Measurements from ENCODE around the gene ANKDD1B. TPM values are rescaled to one million over a fixed set of nuclear protein-coding genes. Genes with fewer than 3 reads are reported as not detected.
"Not testable (repeated sequence)": the region's sequence is repeated elsewhere in the genome, so short reads cannot be mapped to it uniquely, and the experiment has no call there.

The ANKDD1B gene
- total RNA-seq, 2 donors from 2014 or later, result 1.6 TPM; not detected in 1

DNA sequence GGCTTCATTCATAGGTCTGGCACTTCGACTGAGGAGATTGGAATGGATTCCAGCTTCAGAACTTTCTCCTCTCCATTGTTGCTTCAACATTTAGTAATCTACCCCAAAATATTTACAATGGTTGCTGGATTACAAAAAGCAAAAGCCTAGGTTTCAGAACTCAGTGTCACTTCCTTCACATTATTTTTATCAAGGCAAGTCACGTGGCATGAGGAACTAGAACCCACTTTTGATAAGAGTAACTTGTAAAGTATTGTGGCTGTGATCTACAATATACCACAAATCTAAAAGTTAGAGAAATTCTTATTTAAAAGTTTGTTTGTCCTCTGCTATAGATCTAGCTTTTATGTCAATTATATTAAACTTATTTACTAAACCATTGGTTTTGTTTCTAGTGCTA lies 39.7 kb upstream of the ANKDD1B start:
- Histone ChIP-seq H3K4me1 (ENCODE audit: control insufficient read depth in 1 of 2, low read depth in 2 of 2) (peaks cover 38 to 62% of the 10 kb centered on the region in 2 donors), H3K36me3 (no peaks in the 10 kb centered on the region), H3K4me3 (no peak overlapping the region), H3K27ac (no peak overlapping the region), H3K9me3 (no peaks in the 10 kb centered on the region), H3K27me3 (replicated peaks; ENCODE audit: insufficient read depth) (no peaks in the 10 kb centered on the region)
- DNase-seq (ENCODE audit: low spot score) (no peak), ATAC-seq (ENCODE audit: insufficient number of reproducible peaks, low FRiP score, low read depth) (no peak)
- TF ChIP-seq, protein P1, sequence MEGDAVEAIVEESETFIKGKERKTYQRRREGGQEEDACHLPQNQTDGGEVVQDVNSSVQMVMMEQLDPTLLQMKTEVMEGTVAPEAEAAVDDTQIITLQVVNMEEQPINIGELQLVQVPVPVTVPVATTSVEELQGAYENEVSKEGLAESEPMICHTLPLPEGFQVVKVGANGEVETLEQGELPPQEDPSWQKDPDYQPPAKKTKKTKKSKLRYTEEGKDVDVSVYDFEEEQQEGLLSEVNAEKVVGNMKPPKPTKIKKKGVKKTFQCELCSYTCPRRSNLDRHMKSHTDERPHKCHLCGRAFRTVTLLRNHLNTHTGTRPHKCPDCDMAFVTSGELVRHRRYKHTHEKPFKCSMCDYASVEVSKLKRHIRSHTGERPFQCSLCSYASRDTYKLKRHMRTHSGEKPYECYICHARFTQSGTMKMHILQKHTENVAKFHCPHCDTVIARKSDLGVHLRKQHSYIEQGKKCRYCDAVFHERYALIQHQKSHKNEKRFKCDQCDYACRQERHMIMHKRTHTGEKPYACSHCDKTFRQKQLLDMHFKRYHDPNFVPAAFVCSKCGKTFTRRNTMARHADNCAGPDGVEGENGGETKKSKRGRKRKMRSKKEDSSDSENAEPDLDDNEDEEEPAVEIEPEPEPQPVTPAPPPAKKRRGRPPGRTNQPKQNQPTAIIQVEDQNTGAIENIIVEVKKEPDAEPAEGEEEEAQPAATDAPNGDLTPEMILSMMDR (IDR thresholded peaks at IDR 0.05), result no peak

DNA sequence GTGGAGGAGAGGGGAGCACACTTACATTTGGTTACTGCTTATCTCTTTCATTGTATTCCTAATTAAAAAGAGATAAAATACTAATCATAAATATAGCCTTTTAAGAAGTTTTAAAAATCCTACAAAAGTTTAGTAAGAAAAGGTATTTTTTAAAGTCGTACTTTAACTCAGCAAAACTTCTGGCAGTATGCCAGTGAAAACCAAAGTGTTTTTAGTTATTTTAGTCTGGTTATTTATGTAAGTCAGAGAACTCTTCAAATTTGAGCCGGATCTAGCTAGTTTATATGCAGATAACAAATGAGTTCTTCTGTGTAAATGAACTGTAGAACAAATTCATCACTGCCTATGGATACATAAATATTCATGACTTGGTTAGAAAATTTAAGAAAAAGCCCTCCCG lies 36.5 kb upstream of the ANKDD1B start:
- peaks cover 29 to 43% of the 10 kb centered on the region in 2 donors for H3K4me1 ChIP-seq (ENCODE audit: control insufficient read depth in 1 of 2, low read depth in 2 of 2)
- no peaks in the 10 kb centered on the region for H3K27me3 ChIP-seq (replicated peaks; ENCODE audit: insufficient read depth)
- peaks cover 2% of the 10 kb centered on the region for H3K36me3 ChIP-seq
- no peaks in the 10 kb centered on the region for H3K9me3 ChIP-seq
- DNase-seq (ENCODE audit: low spot score), result no peak
- H3K27ac ChIP-seq, result peak overlapping the region; percentile 11 to 57
- H3K4me3 ChIP-seq, result peak overlapping the region; percentile 3
- TF ChIP-seq, protein P1 (IDR thresholded peaks at IDR 0.05), result no peak
- no peak for ATAC-seq (ENCODE audit: insufficient number of reproducible peaks, low FRiP score, low read depth)

DNA sequence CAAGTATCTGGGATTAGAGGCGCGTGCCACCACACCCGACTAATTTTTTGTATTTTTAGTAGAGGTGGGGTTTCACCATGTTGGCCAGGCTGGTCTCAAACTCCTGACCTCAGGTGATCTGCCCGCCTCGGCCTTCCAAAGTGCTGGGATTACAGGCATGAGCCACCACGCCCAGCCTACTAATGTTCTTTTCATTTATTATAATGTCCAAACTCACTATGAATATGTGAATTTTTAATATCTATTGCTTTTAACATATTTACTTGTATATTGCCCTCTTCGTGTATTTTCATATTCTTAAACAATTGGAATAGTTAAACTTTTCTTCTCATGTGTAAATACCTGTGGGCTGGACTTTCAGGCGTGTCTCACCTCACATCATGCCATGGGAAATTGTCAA lies 33.0 kb upstream of the ANKDD1B start:
- not testable (repeated sequence) for H3K36me3 ChIP-seq; DNase-seq (ENCODE audit: low spot score); H3K27me3 ChIP-seq (replicated peaks; ENCODE audit: insufficient read depth); H3K9me3 ChIP-seq; H3K27ac ChIP-seq; H3K4me3 ChIP-seq; ATAC-seq (ENCODE audit: insufficient number of reproducible peaks, low FRiP score, low read depth)
- peaks cover 18 to 27% of the 10 kb centered on the region in 2 donors for H3K4me1 ChIP-seq (ENCODE audit: control insufficient read depth in 1 of 2, low read depth in 2 of 2)

DNA sequence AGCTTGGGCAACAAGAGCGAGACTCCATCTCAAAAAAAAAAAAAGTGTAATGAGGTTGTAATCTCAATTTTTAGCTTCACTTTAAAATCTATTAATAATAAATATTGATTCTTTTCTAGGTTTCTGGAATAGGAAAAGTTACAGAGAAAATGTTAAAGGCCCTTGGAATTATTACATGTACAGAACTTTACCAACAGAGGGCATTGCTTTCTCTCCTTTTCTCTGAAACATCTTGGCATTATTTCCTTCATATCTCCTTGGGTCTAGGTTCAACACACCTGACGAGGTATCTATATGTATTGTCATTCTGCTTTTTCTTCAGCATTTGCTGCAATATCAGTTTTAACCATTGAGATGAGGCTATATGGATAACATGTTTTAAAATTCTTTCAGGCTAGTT lies 26.6 kb upstream of the ANKDD1B start:
- Histone ChIP-seq H3K4me3 (no peak overlapping the region), H3K27ac (no peak overlapping the region), H3K9me3 (no peaks in the 10 kb centered on the region), H3K27me3 (replicated peaks; ENCODE audit: insufficient read depth) (no peaks in the 10 kb centered on the region), H3K4me1 (ENCODE audit: control insufficient read depth in 1 of 2, low read depth in 2 of 2) (no peaks in the 10 kb centered on the region), H3K36me3 (peaks cover 10% of the 10 kb centered on the region)
- ATAC-seq (ENCODE audit: insufficient number of reproducible peaks, low FRiP score, low read depth), result no peak
- TF ChIP-seq, protein P1 (IDR thresholded peaks at IDR 0.05), result no peak
- DNase-seq (ENCODE audit: low spot score), result no peak

DNA sequence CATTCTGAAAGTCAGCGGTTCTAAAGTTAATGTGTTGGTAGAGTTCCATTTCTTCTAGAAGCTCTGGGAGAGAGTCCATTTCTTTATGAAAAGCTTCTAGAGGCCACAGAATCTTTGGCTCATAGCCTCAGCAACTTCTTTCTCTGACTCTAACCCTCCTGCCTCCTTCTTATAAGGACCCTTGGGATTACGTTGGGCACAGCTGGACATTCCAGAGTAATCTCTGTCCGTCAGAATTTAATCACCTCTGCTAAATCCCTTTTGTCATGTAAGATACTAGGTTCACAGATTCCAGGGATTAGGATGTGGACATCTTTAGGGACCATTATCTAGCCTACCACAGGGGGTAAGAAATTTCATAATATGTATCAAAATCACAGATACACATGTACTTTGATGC lies 22.6 kb upstream of the ANKDD1B start:
- no peaks in the 10 kb centered on the region for H3K27me3 ChIP-seq (replicated peaks; ENCODE audit: insufficient read depth)
- TF ChIP-seq, protein P1 (IDR thresholded peaks at IDR 0.05), result no peak
- ATAC-seq (ENCODE audit: insufficient number of reproducible peaks, low FRiP score, low read depth) (no peak), DNase-seq (ENCODE audit: low spot score) (no peak)
- H3K27ac ChIP-seq, result no peak overlapping the region
- H3K9me3 ChIP-seq, result no peaks in the 10 kb centered on the region
- H3K4me1 ChIP-seq (ENCODE audit: control insufficient read depth in 1 of 2, low read depth in 2 of 2), result no peaks in the 10 kb centered on the region
- peaks cover 8% of the 10 kb centered on the region for H3K36me3 ChIP-seq
- no peak overlapping the region for H3K4me3 ChIP-seq

DNA sequence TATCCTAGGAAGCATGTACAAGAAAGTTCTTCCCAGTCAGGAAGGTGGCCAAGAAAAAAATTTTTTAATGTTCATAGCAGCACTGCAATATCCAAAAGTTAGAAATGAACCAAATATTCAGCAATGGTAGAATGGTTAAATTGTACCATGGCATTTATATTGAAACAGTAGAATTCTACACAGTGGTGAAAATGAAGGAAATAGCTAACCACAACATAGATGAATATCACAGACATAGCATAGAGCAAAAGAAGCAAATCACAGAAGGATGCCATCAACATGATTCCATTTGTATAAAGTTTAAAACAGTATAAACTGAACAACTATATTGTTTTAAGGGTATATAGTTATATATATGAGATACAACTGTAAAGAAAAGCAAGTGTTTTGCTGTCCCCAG lies 10.7 kb upstream of the ANKDD1B start:
- Histone ChIP-seq H3K9me3 (no peaks in the 10 kb centered on the region), H3K27ac (no peak overlapping the region), H3K36me3 (peaks cover 9% of the 10 kb centered on the region), H3K27me3 (replicated peaks; ENCODE audit: insufficient read depth) (no peaks in the 10 kb centered on the region), H3K4me3 (no peak overlapping the region), H3K4me1 (ENCODE audit: control insufficient read depth in 1 of 2, low read depth in 2 of 2) (no peaks in the 10 kb centered on the region)
- ATAC-seq (ENCODE audit: insufficient number of reproducible peaks, low FRiP score, low read depth) (no peak), DNase-seq (ENCODE audit: low spot score) (no peak)
- TF ChIP-seq, protein P1 (IDR thresholded peaks at IDR 0.05), result no peak
